GM12878 (cell line): Measurements from ENCODE around the gene CLCN7. TPM values are rescaled to one million over a fixed set of nuclear protein-coding genes. Genes with fewer than 3 reads are reported as not detected.

Source experiments
- ATAC-seq: fragments of 200-7000 bp; cut with Tn5 transposase; 3 replicates; pipeline ENCODE4 v1.9.1; 2020; ENCODE audit warnings: mild to moderate bottlenecking, moderate library complexity
- BruUV-seq: library from RNA; stranded (reverse); fragments of 400-500 nt; replicated peaks from 2 replicates; lab custom pipeline; 2021; lab: Mats Ljungman, UMichigan
- CTCF ChIA-PET: fragments of 300-600 bp; sonication (Branson Sonifier 250); formaldehyde crosslinking; extraction: SDS; loops from one replicate; lab custom pipeline; 2021; ENCODE audit warnings: inconsistent platforms; lab: Yijun Ruan, JAX
- POLR2A ChIA-PET: fragments of 350-600 bp; formaldehyde crosslinking; extraction: SDS; loops from one replicate; lab custom pipeline; 2021; ENCODE audit warnings: inconsistent platforms; lab: Charles Lee
- RAD21 ChIA-PET: fragments of 300-600 bp; sonication (Branson Sonifier 250); formaldehyde crosslinking; loops from one replicate; lab custom pipeline; 2023; ENCODE audit warnings: antibody characterized with exemption; ENCODE audit not compliant: unreplicated experiment; lab: Charles Lee
- SMC1A ChIA-PET: fragments of 300-600 bp; sonication (Branson Sonifier 250); formaldehyde crosslinking; loops from one replicate; lab custom pipeline; 2023; ENCODE audit not compliant: unreplicated experiment, uncharacterized antibody; lab: Charles Lee
- DNase-seq: peaks from one replicate; pipeline ENCODE4 v3.0.0-alpha.2; 2011; ENCODE audit warnings: low read depth, low spot score
- FAIRE-seq: peaks from 3 replicates; lab custom pipeline; 2011; peaks lifted over from hg19 to GRCh38; lab: Jason Lieb, UNC
- H2AFZ ChIP-seq: 2 replicates; pipeline ENCODE4 v1.6.0; 2011; ENCODE audit warnings: low read depth, low read length, control low read depth; ENCODE audit not compliant: control insufficient read depth
- H3K27ac ChIP-seq: 2 replicates; pipeline ENCODE4 v1.5.1; 2011; ENCODE audit warnings: control low read depth; ENCODE audit not compliant: control insufficient read depth, insufficient read depth
- H3K27me3 ChIP-seq, 2 experiments: replicated peaks in 1 of 2; 2 replicates each; pipeline versions ENCODE4 v1.6.0 to v1.6.1; 2011; ENCODE audit warnings: low read length in 1 of 2; ENCODE audit not compliant: control insufficient read depth in 2 of 2, insufficient read depth in 2 of 2
- H3K36me3 ChIP-seq, 2 experiments: 2 replicates each; pipeline ENCODE4 v1.5.1; 2011; ENCODE audit warnings: low read length in 1 of 2; ENCODE audit not compliant: control insufficient read depth in 2 of 2, insufficient read depth in 2 of 2
- H3K4me1 ChIP-seq: 2 replicates; pipeline ENCODE4 v1.6.1; 2011; ENCODE audit warnings: mild to moderate bottlenecking, low read length, moderate library complexity, mixed read lengths; ENCODE audit not compliant: control insufficient read depth, insufficient read depth
- H3K4me2 ChIP-seq: 2 replicates; pipeline ENCODE4 v1.6.0; 2011; ENCODE audit warnings: control low read depth; ENCODE audit not compliant: control insufficient read depth, insufficient read depth
- H3K4me3 ChIP-seq: fragments of 200-600 bp; sonication (generic); 2 replicates; pipeline ENCODE4 v1.5.1; 2016
- H3K79me2 ChIP-seq: 2 replicates; pipeline ENCODE4 v1.6.0; 2011; ENCODE audit warnings: low read length; ENCODE audit not compliant: control insufficient read depth, insufficient read depth
- H3K9ac ChIP-seq: 2 replicates; pipeline ENCODE4 v1.8.0; 2011; ENCODE audit warnings: low read length, control low read depth, mixed read lengths; ENCODE audit not compliant: control insufficient read depth, insufficient read depth
- H3K9me3 ChIP-seq: replicated peaks from 3 replicates; pipeline ENCODE4 v1.5.1; 2011; ENCODE audit warnings: mild to moderate bottlenecking, low read length; ENCODE audit not compliant: control insufficient read depth, insufficient read depth
- H4K20me1 ChIP-seq: 2 replicates; pipeline ENCODE4 v1.6.0; 2011; ENCODE audit not compliant: control insufficient read depth, insufficient read depth
- BCL11A ChIP-seq: IDR thresholded peaks from 2 replicates; pipeline ENCODE4 v1.6.1; 2011; ENCODE audit warnings: low read depth, low read length
- BMI1 ChIP-seq: fragments of 450-650 bp; IDR thresholded peaks from 2 replicates; pipeline ENCODE4 v1.6.1; 2016; ENCODE audit warnings: mild to moderate bottlenecking, moderate library complexity, borderline replicate concordance
- CHD1 ChIP-seq: IDR thresholded peaks from 2 replicates; pipeline ENCODE4 v1.6.1; 2012; ENCODE audit warnings: low read depth, low read length, improper control_type of control experiment
- CHD4 ChIP-seq: fragments of 200-600 bp; sonication (generic); IDR thresholded peaks from 2 replicates; pipeline ENCODE4 v1.6.1; 2016; ENCODE audit warnings: mild to moderate bottlenecking
- ETV6 ChIP-seq, 2 experiments: fragments of 450-650 bp in 1 of 2; IDR thresholded peaks in 1 of 2; conservative IDR thresholded peaks in 1 of 2; 2 replicates each; pipeline ENCODE4 v1.6.1; 2014; ENCODE audit warnings: antibody characterized with exemption in 1 of 2, borderline replicate concordance in 1 of 2, low read depth in 1 of 2, mild to moderate bottlenecking in 1 of 2, moderate library complexity in 1 of 2
- JUND ChIP-seq: IDR thresholded peaks from 2 replicates; pipeline ENCODE4 v1.6.1; 2012; ENCODE audit warnings: low read depth, mild to moderate bottlenecking, low read length, improper control_type of control experiment, moderate library complexity
- KAT2A ChIP-seq: conservative IDR thresholded peaks from 2 replicates; pipeline ENCODE4 v1.6.1; 2011; ENCODE audit warnings: low read depth, low read length; ENCODE audit not compliant: control insufficient read depth
- KDM1A ChIP-seq: fragments of 200-600 bp; sonication (generic); IDR thresholded peaks from 2 replicates; pipeline ENCODE4 v1.6.1; 2016; ENCODE audit warnings: borderline replicate concordance
- MEF2B ChIP-seq: fragments of 450-650 bp; IDR thresholded peaks from 2 replicates; pipeline ENCODE4 v1.6.1; 2018; ENCODE audit warnings: mild to moderate bottlenecking, moderate library complexity; ENCODE audit not compliant: partially characterized antibody, poor library complexity, severe bottlenecking
- MTA3 ChIP-seq: IDR thresholded peaks from 2 replicates; pipeline ENCODE4 v1.6.1; 2012; ENCODE audit warnings: low read length, inconsistent platforms, borderline replicate concordance
- MYB ChIP-seq: fragments of 150-350 bp; IDR thresholded peaks from 2 replicates; pipeline ENCODE4 v1.6.1; 2014; ENCODE audit warnings: mild to moderate bottlenecking, low read depth, low read length, borderline replicate concordance
- RBBP5 ChIP-seq: fragments of 200-600 bp; sonication (generic); conservative IDR thresholded peaks from 2 replicates; pipeline ENCODE4 v1.6.1; 2016
- SP1 ChIP-seq: IDR thresholded peaks from one replicate; pipeline ENCODE4 v1.6.1; 2011; ENCODE audit warnings: low read depth, low read length
- SPI1 ChIP-seq: IDR thresholded peaks from 2 replicates; pipeline ENCODE4 v1.6.1; 2011; ENCODE audit warnings: low read depth, mild to moderate bottlenecking, low read length, moderate library complexity, borderline replicate concordance; ENCODE audit not compliant: insufficient read depth
- SREBF1 ChIP-seq: IDR thresholded peaks from 2 replicates; pipeline ENCODE4 v1.6.1; 2012; ENCODE audit warnings: mild to moderate bottlenecking, low read length
- SUPT20H ChIP-seq: IDR thresholded peaks from 2 replicates; pipeline ENCODE4 v1.6.1; 2011; ENCODE audit warnings: low read depth, mild to moderate bottlenecking, low read length, moderate library complexity, borderline replicate concordance; ENCODE audit not compliant: control insufficient read depth
- ZZZ3 ChIP-seq: IDR thresholded peaks from 2 replicates; pipeline ENCODE4 v1.6.1; 2011; ENCODE audit warnings: low read depth; ENCODE audit not compliant: control insufficient read depth, insufficient read length
- WGBS: methylation state at CpG from one replicate; pipeline ENCODE4 v1.1.6; 2016; ENCODE audit warnings: low lambda C conversion rate; ENCODE audit not compliant: insufficient replicate concordance, insufficient coverage; ENCODE audit errors: missing lambda C conversion rate; 5-methylcytosine and 5-hydroxymethylcytosine counted together
- in situ Hi-C: fragments of 300-500 bp; cut with MboI; formaldehyde crosslinking; loops from 9 replicates; pipeline ENCODE4 v1.14.3; 2018; ENCODE audit warnings: mixed read lengths
- intact Hi-C: fragments of 100-400 bp; cut with micrococcal nuclease; formaldehyde crosslinking; loops from one replicate; pipeline ENCODE4 v1.14.2; 2022; ENCODE audit not compliant: unreplicated experiment
- polyA plus RNA-seq, 11 experiments: library from polyadenylated mRNA; depleted of rRNA in 4 of 11; unstranded in 6 of 11; stranded (reverse) in 5 of 11; fragments of >200 nt; fragmentation: Nextera tagmentation in 4 of 11; fragmentation: Illumina TruSeq in 1 of 11; extraction: Ambion mirVana in 4 of 11; extraction: Trizol in 1 of 11; gene quantifications; 1 replicate in 1 of 11; 2 replicates in 10 of 11; pipeline versions ENCODE4 v1.2.1 to v1.2.3, GENCODE V29; 2011 to 2016; ENCODE audit warnings: inconsistent platforms in 2 of 11, missing spikeins in 2 of 11, low read depth in 1 of 11
- total RNA-seq, 4 experiments: library from RNA; depleted of rRNA in 3 of 4; stranded (reverse); fragments of >200 nt in 3 of 4; fragmentation: Illumina TruSeq in 1 of 4; extraction: Trizol in 1 of 4; gene quantifications; 2 replicates each; pipeline versions ENCODE4 v1.2.1 to v1.2.3, GENCODE V29; 2013 to 2021
- TF ChIP-seq, protein P1 (sequence below), 3 experiments: IDR thresholded peaks in 2 of 3; conservative IDR thresholded peaks in 1 of 3; 2 replicates each; pipeline ENCODE4 v1.5.1; 2011; ENCODE audit warnings: low read depth in 3 of 3, low read length in 3 of 3, mild to moderate bottlenecking in 3 of 3, control low read depth in 2 of 3, moderate library complexity in 2 of 3, inconsistent platforms in 1 of 3, mixed read lengths in 1 of 3; ENCODE audit not compliant: control insufficient read depth in 2 of 3, insufficient read depth in 1 of 3; ENCODE audit errors: extremely low read depth in 1 of 3

Gene CLCN7
- total and polyA plus RNA-seq, 10 of the 15 experiments (the other 5 are each of a cell fraction or from before 2014, with no cell fraction given): 0.04 to 62.5 (median 19.9) TPM

DNA sequence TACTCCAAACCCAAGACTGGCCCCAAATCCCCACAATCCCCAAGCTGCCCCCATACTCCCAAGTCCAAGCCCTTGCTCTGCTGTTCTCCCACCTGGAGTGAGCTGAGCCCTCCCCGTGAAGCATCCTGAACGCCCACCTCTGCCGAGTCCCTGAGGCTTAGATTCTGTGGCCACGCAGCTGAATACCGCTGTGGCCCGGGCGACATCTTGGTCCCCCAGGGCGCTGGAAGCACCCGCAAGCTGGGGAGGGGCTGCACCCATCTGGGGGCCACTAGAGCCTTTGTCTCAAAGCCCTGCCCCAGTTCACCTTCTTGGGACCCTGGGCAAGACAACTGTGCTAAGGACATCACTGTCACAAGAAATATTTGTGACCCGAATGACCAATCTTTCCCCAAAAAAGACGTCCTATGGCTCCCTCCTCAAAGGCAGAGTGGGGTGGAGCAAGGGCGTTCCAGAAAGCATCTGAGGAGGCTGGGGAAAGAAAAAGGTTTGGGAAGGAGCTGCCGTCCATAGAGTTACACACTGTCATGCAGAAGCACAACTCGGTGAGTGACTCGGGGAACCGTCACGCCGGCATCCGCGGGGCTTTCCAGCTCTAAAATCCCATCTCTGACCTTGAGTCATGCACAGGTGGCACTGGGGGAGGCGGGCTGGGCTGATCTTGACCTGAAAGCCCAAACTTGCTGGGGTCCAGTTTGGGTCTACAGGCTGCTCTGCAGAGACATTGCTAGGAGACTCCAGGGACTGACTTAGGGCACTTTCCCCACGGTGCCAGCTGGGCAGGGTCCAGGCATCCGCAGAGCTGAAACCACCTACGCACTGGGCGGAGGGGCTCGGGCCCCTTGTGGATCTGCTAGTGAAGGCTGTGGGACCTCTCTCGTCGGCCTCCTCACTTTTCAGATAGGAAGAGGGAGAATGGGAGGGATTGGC lies 7.3 kb upstream of the CLCN7 start:
- in situ Hi-C loops: no loop called here
- 77% methylated on average over 27 of the region's 28 CpGs for WGBS
- Histone ChIP-seq H3K9me3 (no peaks in the 10 kb centered on the region), H2AFZ (no peak overlapping the region; the same call in 1 of the 2 replicates), H3K36me3 (no peaks in the 10 kb centered on the region), H3K27ac (no peak overlapping the region), H3K79me2 (no peaks in the 10 kb centered on the region), H4K20me1 (no peaks in the 10 kb centered on the region), H3K4me1 (peaks cover 8% of the 10 kb centered on the region), H3K9ac (no peak overlapping the region), H3K4me2 (no peak overlapping the region), H3K27me3 (no peaks in the 10 kb centered on the region; a peak in 1 of 4 replicates), H3K4me3 (no peak overlapping the region)
- TF ChIP-seq SP1 (no peak), BCL11A (no peak), SPI1 (no peak), JUND (no peak), BMI1 (no peak), CHD1 (no peak), KDM1A (no peak), SREBF1 (no peak), ZZZ3 (no peak), ETV6 (conservative IDR thresholded peaks at IDR 0.05 in 1 of 2, IDR thresholded peaks at IDR 0.05 in 1 of 2; ENCODE audit: borderline replicate concordance in 1 of 2, low read depth in 1 of 2) (no peak), CHD4 (no peak), MTA3 (no peak), MYB (no peak), MEF2B (no peak), KAT2A (no peak), SUPT20H (no peak), RBBP5 (no peak)
- TF ChIP-seq, protein P1, sequence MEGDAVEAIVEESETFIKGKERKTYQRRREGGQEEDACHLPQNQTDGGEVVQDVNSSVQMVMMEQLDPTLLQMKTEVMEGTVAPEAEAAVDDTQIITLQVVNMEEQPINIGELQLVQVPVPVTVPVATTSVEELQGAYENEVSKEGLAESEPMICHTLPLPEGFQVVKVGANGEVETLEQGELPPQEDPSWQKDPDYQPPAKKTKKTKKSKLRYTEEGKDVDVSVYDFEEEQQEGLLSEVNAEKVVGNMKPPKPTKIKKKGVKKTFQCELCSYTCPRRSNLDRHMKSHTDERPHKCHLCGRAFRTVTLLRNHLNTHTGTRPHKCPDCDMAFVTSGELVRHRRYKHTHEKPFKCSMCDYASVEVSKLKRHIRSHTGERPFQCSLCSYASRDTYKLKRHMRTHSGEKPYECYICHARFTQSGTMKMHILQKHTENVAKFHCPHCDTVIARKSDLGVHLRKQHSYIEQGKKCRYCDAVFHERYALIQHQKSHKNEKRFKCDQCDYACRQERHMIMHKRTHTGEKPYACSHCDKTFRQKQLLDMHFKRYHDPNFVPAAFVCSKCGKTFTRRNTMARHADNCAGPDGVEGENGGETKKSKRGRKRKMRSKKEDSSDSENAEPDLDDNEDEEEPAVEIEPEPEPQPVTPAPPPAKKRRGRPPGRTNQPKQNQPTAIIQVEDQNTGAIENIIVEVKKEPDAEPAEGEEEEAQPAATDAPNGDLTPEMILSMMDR (IDR thresholded peaks at IDR 0.05 in 2 of 3, conservative IDR thresholded peaks at IDR 0.05 in 1 of 3; ENCODE audit: control insufficient read depth in 2 of 3, extremely low read depth in 1 of 3, insufficient read depth in 1 of 3, low read depth in 3 of 3, low read length in 3 of 3): no peak
- RAD21 ChIA-PET: no interaction called here
- intact Hi-C loops: no loop called here
- FAIRE-seq (no peak), ATAC-seq (peak; percentile 67), DNase-seq (no peak)
- CTCF ChIA-PET: no interaction called here
- POLR2A ChIA-PET: interaction anchor here (0.6 to 1.2 kb wide), 3 partner anchors 10 to 1447 kb away, joined by 4 read pairs; no protein-coding TSS in a partner anchor
- SMC1A ChIA-PET: interaction anchor here (1.4 kb wide), 1 partner anchor 10 kb away, joined by 4 read pairs; no protein-coding TSS in a partner anchor
- BruUV-seq: no TSS peak
